ENCODE measurements around the gene PTOV1. TPM values are rescaled to one million over a fixed set of nuclear protein-coding genes. Genes with fewer than 3 reads are reported as not detected.
A peak's percentile ranks its signal among the peaks of the same experiment; 100 is the strongest.

Gene PTOV1
- total RNA-seq, 1 donor from 2014 or later = 168 TPM

- Mint-ChIP-seq H3K4me3 (ENCODE audit: unreplicated experiment) (no peak overlapping the region), H3K36me3 (ENCODE audit: low read depth) (peaks cover 6% of the 10 kb centered on the region), H3K4me1 (ENCODE audit: low read depth) (peaks cover 27% of the 10 kb centered on the region), H3K27ac (ENCODE audit: unreplicated experiment) (peak overlapping the region; percentile 59), H3K27me3 (ENCODE audit: low read depth) (no peaks in the 10 kb centered on the region), H3K9me3 (ENCODE audit: low read depth) (no peaks in the 10 kb centered on the region)
- no peak for DNase-seq (ENCODE audit: low spot score)
- TF ChIP-seq CTCF (IDR thresholded peaks at IDR 0.05) = no peak
Observed at GRCh38 chr19:49855277-49855675, 4.3 kb downstream of the PTOV1 start.

GRCh38 chr19:49855676-49856573, 5.0 kb downstream of the PTOV1 start:
- TF ChIP-seq CTCF (IDR thresholded peaks at IDR 0.05) = no peak
- no peak for DNase-seq (ENCODE audit: low spot score)
- H3K36me3 Mint-ChIP-seq (ENCODE audit: low read depth) = peaks cover 6% of the 10 kb centered on the region
- H3K4me3 Mint-ChIP-seq (ENCODE audit: unreplicated experiment) = no peak overlapping the region
- no peaks in the 10 kb centered on the region for H3K9me3 Mint-ChIP-seq (ENCODE audit: low read depth)
- no peaks in the 10 kb centered on the region for H3K27me3 Mint-ChIP-seq (ENCODE audit: low read depth)
- peaks cover 26% of the 10 kb centered on the region for H3K4me1 Mint-ChIP-seq (ENCODE audit: low read depth)
- peak overlapping the region; percentile 59 for H3K27ac Mint-ChIP-seq (ENCODE audit: unreplicated experiment)

GRCh38 chr19:49856574-49857021, 5.6 kb downstream of the PTOV1 start:
- peaks cover 30% of the 10 kb centered on the region for H3K4me1 Mint-ChIP-seq (ENCODE audit: low read depth)
- H3K27ac Mint-ChIP-seq (ENCODE audit: unreplicated experiment) = no peak overlapping the region
- no peak for DNase-seq (ENCODE audit: low spot score)
- H3K9me3 Mint-ChIP-seq (ENCODE audit: low read depth) = no peaks in the 10 kb centered on the region
- no peak overlapping the region for H3K4me3 Mint-ChIP-seq (ENCODE audit: unreplicated experiment)
- TF ChIP-seq CTCF (IDR thresholded peaks at IDR 0.05) = no peak
- no peaks in the 10 kb centered on the region for H3K27me3 Mint-ChIP-seq (ENCODE audit: low read depth)
- peaks cover 9% of the 10 kb centered on the region for H3K36me3 Mint-ChIP-seq (ENCODE audit: low read depth)

GRCh38 chr19:49857061-49857837, 6.3 kb downstream of the PTOV1 start:
- Mint-ChIP-seq H3K9me3 (ENCODE audit: low read depth) (no peaks in the 10 kb centered on the region), H3K36me3 (ENCODE audit: low read depth) (peaks cover 9% of the 10 kb centered on the region), H3K4me3 (ENCODE audit: unreplicated experiment) (no peak overlapping the region), H3K27me3 (ENCODE audit: low read depth) (no peaks in the 10 kb centered on the region), H3K27ac (ENCODE audit: unreplicated experiment) (peak overlapping the region; percentile 17), H3K4me1 (ENCODE audit: low read depth) (peaks cover 26% of the 10 kb centered on the region)
- TF ChIP-seq CTCF (IDR thresholded peaks at IDR 0.05) = no peak
- DNase-seq (ENCODE audit: low spot score) = no peak

- H3K27ac Mint-ChIP-seq (ENCODE audit: unreplicated experiment) = no peak overlapping the region
Observed at GRCh38 chr19:49857838-49858087, 6.8 kb downstream of the PTOV1 start.

More at GRCh38 chr19:49857838-49858087, 6.8 kb downstream of the PTOV1 start:
- Mint-ChIP-seq H3K36me3 (ENCODE audit: low read depth) (peaks cover 9% of the 10 kb centered on the region), H3K4me1 (ENCODE audit: low read depth) (peaks cover 20% of the 10 kb centered on the region), H3K9me3 (ENCODE audit: low read depth) (no peaks in the 10 kb centered on the region), H3K4me3 (ENCODE audit: unreplicated experiment) (no peak overlapping the region), H3K27me3 (ENCODE audit: low read depth) (no peaks in the 10 kb centered on the region)
- DNase-seq (ENCODE audit: low spot score) = no peak
- no peak for TF ChIP-seq CTCF (IDR thresholded peaks at IDR 0.05)
